ENCODE measurements around the gene PRDM16. TPM values are rescaled to one million over a fixed set of nuclear protein-coding genes. Genes with fewer than 3 reads are reported as not detected.

The PRDM16 gene
- total and polyA plus RNA-seq, 2 of the 8 experiments (the other 6 are each of a cell fraction or from before 2014, with no cell fraction given): 0.39 to 0.43 TPM

DNA sequence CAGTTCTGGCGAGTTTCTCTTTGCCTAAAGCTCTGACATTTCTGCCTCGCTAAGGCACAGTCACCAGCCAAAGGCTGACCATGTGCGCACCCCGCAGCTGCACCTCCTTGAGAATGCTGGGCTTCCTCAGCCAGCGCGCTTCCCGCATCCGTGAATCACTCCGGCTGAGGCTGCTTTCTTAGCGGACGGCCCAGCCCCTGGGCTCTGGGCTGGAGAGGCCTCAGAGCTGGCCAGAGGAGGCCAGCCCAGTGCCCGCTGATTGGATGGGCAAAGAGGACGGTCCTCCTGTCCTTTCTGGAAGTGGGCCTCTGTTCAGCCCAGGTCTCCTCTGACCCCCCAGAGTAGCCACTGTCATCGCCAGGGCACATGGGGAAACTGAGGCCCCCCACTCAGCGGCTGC, 56.1 kb downstream of the PRDM16 start (continued):
- TF ChIP-seq, protein P1, sequence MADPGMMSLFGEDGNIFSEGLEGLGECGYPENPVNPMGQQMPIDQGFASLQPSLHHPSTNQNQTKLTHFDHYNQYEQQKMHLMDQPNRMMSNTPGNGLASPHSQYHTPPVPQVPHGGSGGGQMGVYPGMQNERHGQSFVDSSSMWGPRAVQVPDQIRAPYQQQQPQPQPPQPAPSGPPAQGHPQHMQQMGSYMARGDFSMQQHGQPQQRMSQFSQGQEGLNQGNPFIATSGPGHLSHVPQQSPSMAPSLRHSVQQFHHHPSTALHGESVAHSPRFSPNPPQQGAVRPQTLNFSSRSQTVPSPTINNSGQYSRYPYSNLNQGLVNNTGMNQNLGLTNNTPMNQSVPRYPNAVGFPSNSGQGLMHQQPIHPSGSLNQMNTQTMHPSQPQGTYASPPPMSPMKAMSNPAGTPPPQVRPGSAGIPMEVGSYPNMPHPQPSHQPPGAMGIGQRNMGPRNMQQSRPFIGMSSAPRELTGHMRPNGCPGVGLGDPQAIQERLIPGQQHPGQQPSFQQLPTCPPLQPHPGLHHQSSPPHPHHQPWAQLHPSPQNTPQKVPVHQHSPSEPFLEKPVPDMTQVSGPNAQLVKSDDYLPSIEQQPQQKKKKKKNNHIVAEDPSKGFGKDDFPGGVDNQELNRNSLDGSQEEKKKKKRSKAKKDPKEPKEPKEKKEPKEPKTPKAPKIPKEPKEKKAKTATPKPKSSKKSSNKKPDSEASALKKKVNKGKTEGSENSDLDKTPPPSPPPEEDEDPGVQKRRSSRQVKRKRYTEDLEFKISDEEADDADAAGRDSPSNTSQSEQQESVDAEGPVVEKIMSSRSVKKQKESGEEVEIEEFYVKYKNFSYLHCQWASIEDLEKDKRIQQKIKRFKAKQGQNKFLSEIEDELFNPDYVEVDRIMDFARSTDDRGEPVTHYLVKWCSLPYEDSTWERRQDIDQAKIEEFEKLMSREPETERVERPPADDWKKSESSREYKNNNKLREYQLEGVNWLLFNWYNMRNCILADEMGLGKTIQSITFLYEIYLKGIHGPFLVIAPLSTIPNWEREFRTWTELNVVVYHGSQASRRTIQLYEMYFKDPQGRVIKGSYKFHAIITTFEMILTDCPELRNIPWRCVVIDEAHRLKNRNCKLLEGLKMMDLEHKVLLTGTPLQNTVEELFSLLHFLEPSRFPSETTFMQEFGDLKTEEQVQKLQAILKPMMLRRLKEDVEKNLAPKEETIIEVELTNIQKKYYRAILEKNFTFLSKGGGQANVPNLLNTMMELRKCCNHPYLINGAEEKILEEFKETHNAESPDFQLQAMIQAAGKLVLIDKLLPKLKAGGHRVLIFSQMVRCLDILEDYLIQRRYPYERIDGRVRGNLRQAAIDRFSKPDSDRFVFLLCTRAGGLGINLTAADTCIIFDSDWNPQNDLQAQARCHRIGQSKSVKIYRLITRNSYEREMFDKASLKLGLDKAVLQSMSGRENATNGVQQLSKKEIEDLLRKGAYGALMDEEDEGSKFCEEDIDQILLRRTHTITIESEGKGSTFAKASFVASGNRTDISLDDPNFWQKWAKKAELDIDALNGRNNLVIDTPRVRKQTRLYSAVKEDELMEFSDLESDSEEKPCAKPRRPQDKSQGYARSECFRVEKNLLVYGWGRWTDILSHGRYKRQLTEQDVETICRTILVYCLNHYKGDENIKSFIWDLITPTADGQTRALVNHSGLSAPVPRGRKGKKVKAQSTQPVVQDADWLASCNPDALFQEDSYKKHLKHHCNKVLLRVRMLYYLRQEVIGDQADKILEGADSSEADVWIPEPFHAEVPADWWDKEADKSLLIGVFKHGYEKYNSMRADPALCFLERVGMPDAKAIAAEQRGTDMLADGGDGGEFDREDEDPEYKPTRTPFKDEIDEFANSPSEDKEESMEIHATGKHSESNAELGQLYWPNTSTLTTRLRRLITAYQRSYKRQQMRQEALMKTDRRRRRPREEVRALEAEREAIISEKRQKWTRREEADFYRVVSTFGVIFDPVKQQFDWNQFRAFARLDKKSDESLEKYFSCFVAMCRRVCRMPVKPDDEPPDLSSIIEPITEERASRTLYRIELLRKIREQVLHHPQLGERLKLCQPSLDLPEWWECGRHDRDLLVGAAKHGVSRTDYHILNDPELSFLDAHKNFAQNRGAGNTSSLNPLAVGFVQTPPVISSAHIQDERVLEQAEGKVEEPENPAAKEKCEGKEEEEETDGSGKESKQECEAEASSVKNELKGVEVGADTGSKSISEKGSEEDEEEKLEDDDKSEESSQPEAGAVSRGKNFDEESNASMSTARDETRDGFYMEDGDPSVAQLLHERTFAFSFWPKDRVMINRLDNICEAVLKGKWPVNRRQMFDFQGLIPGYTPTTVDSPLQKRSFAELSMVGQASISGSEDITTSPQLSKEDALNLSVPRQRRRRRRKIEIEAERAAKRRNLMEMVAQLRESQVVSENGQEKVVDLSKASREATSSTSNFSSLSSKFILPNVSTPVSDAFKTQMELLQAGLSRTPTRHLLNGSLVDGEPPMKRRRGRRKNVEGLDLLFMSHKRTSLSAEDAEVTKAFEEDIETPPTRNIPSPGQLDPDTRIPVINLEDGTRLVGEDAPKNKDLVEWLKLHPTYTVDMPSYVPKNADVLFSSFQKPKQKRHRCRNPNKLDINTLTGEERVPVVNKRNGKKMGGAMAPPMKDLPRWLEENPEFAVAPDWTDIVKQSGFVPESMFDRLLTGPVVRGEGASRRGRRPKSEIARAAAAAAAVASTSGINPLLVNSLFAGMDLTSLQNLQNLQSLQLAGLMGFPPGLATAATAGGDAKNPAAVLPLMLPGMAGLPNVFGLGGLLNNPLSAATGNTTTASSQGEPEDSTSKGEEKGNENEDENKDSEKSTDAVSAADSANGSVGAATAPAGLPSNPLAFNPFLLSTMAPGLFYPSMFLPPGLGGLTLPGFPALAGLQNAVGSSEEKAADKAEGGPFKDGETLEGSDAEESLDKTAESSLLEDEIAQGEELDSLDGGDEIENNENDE (IDR thresholded peaks at IDR 0.05; ENCODE audit: insufficient replicate concordance, low read length): no peak
- no peak for TF ChIP-seq KDM1A (IDR thresholded peaks at IDR 0.05; ENCODE audit: borderline replicate concordance, low read length)
- TF ChIP-seq TBP (IDR thresholded peaks at IDR 0.05; ENCODE audit: low read depth, low read length): no peak
- no peak for TF ChIP-seq ZNF274 (IDR thresholded peaks at IDR 0.05; ENCODE audit: borderline replicate concordance, extremely low read depth, low read length)
- TF ChIP-seq, protein P2, sequence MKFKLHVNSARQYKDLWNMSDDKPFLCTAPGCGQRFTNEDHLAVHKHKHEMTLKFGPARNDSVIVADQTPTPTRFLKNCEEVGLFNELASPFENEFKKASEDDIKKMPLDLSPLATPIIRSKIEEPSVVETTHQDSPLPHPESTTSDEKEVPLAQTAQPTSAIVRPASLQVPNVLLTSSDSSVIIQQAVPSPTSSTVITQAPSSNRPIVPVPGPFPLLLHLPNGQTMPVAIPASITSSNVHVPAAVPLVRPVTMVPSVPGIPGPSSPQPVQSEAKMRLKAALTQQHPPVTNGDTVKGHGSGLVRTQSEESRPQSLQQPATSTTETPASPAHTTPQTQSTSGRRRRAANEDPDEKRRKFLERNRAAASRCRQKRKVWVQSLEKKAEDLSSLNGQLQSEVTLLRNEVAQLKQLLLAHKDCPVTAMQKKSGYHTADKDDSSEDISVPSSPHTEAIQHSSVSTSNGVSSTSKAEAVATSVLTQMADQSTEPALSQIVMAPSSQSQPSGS (IDR thresholded peaks at IDR 0.05; ENCODE audit: low read length): no peak
- TF ChIP-seq KDM4A (IDR thresholded peaks at IDR 0.05; ENCODE audit: low read depth, low read length, severe bottlenecking): no peak
- no peak for TF ChIP-seq MAFK (IDR thresholded peaks at IDR 0.05; ENCODE audit: low read depth, low read length)
- TF ChIP-seq PHF8 (conservative IDR thresholded peaks at IDR 0.05; ENCODE audit: low read depth, low read length): no peak

All from H1 (cell line).